ENCODE data around the gene PSMA5. TPM values are rescaled to one million over a fixed set of nuclear protein-coding genes. Genes with fewer than 3 reads are reported as not detected.

The PSMA5 gene
- total and polyA plus RNA-seq, 2 donors (not counting 1 experiment from before 2014, with no cell fraction given): 26.3 to 62.9 TPM

DNA sequence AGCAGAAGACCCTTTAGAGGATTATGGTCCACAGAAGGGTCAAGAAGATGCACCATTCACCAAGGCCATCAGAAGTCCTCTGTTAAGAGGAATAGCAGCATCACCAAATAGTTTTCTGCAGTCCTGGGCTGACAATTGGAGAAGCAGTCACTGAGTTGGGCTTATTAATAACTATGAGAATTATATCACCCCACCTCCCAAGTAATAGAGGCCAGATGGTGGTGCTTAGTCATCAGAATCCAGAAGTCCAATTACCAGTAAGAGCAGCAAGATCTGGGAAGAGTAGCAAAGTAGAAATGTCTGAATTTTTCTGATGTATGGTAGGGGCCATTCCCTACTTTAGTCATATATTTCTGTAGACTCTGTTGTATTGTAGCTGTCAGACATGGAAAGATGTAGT is 6.1 kb upstream of the PSMA5 start:
- Histone ChIP-seq H3K36me3 (replicated peaks in 1 of 2; ENCODE audit: control extremely low read depth in 1 of 2, control insufficient read depth in 1 of 2, extremely low read depth in 1 of 2, insufficient read depth in 2 of 2, low read length in 1 of 2) (no peaks in the 10 kb centered on the region), H2AFZ (ENCODE audit: insufficient read depth, low read depth, low read length, poor library complexity, severe bottlenecking) (no peak overlapping the region), H3K79me2 (ENCODE audit: control insufficient read depth, insufficient read depth, low read length) (no peaks in the 10 kb centered on the region), H3K27ac (ENCODE audit: low read length in 2 of 2) (no peak overlapping the region), H4K20me1 (ENCODE audit: control insufficient read depth, insufficient read depth, low read length, poor library complexity, severe bottlenecking) (no peaks in the 10 kb centered on the region), H3K27me3 (replicated peaks in 1 of 4; ENCODE audit: control extremely low read depth in 1 of 4, control insufficient read depth in 3 of 4, insufficient read depth in 4 of 4, low read length in 3 of 4) (peaks cover 0 to 9% (median 0%) of the 10 kb centered on the region in 4 experiments), H3K4me1 (ENCODE audit: control insufficient read depth in 2 of 2, insufficient read depth in 2 of 2, low read length in 2 of 2) (peaks cover under 1 to 2% of the 10 kb centered on the region in 2 donors), H3K4me2 (replicated peaks; ENCODE audit: low read depth, low read length, poor library complexity, severe bottlenecking) (no peak overlapping the region), H3K4me3 (ENCODE audit: control extremely low read depth in 1 of 5, extremely low read depth in 1 of 5, insufficient read depth in 1 of 5, low read depth in 2 of 5, low read length in 4 of 5) (no peak overlapping the region), H3K9me3 (ENCODE audit: control extremely low read depth in 1 of 3, control insufficient read depth in 2 of 3, insufficient read depth in 1 of 3, low read length in 2 of 3) (peaks cover 0 to 7% (median 2%) of the 10 kb centered on the region in 3 donors), H3K9ac (ENCODE audit: low read length) (no peak overlapping the region)
- Mint-ChIP-seq H3K4me3 (no peak overlapping the region), H3K9me3 (ENCODE audit: insufficient read depth) (no peaks in the 10 kb centered on the region), H3K27me3 (peaks cover 18% of the 10 kb centered on the region), H3K4me1 (peaks cover 1% of the 10 kb centered on the region), H3K27ac (no peak overlapping the region)
- DNase-seq: no peak
- CTCF ChIA-PET: no interaction called here
- no peak for ATAC-seq (ENCODE audit: low read depth)
- no peak for TF ChIP-seq EZH2 (IDR thresholded peaks at IDR 0.05; ENCODE audit: borderline replicate concordance, insufficient read depth, low read depth, low read length, poor library complexity, severe bottlenecking)
- TF ChIP-seq, protein P1, sequence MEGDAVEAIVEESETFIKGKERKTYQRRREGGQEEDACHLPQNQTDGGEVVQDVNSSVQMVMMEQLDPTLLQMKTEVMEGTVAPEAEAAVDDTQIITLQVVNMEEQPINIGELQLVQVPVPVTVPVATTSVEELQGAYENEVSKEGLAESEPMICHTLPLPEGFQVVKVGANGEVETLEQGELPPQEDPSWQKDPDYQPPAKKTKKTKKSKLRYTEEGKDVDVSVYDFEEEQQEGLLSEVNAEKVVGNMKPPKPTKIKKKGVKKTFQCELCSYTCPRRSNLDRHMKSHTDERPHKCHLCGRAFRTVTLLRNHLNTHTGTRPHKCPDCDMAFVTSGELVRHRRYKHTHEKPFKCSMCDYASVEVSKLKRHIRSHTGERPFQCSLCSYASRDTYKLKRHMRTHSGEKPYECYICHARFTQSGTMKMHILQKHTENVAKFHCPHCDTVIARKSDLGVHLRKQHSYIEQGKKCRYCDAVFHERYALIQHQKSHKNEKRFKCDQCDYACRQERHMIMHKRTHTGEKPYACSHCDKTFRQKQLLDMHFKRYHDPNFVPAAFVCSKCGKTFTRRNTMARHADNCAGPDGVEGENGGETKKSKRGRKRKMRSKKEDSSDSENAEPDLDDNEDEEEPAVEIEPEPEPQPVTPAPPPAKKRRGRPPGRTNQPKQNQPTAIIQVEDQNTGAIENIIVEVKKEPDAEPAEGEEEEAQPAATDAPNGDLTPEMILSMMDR (IDR thresholded peaks at IDR 0.05): no peak
- POLR2A ChIA-PET: no interaction called here
- intact Hi-C loops (cut with micrococcal nuclease): no loop called here

DNA sequence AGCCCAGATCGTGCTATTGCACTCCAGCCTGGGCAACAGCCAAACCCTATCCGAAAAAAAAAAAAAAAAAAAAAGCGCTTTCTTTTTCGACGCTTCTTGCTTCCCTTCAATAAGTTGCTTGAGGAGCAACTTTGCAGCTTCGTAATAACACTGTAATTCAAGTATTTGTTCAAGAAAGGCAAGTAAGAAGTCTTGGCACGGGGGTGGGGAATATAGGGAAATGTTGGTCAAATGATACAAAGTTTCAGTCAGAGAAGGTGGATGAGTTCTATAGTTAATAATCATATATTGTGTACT is 871 bp upstream of the PSMA5 start:
- H2AFZ ChIP-seq (ENCODE audit: insufficient read depth, low read depth, low read length, poor library complexity, severe bottlenecking): peak overlapping the region; percentile 99
- H3K27me3 Mint-ChIP-seq: no peaks in the 10 kb centered on the region
- 43% methylated on average over 2 of the region's 7 CpGs for WGBS (ENCODE audit: insufficient coverage)
- no peaks in the 10 kb centered on the region for H3K9me3 ChIP-seq (ENCODE audit: control extremely low read depth in 1 of 3, control insufficient read depth in 2 of 3, insufficient read depth in 1 of 3, low read length in 2 of 3)
- ChIA-PET CTCF (interaction anchor here (1.5 to 3.8 kb wide), 3 partner anchors 63 to 105 kb away, joined by 6 to 25 read pairs (median 8); partner anchors contain the start of gene CYB561D1), POLR2A (interaction anchor here (1.5 to 1.7 kb wide), 2 partner anchors 56 to 67 kb away, joined by 4 to 5 read pairs; partner anchors contain the start of genes ATXN7L2 and CYB561D1)
- peak overlapping the region; percentile 98 for H3K4me3 Mint-ChIP-seq
- H3K27ac Mint-ChIP-seq: peak overlapping the region; percentile 15
- H3K4me1 Mint-ChIP-seq: peaks cover 30% of the 10 kb centered on the region
- H3K36me3 ChIP-seq (replicated peaks in 1 of 2; ENCODE audit: control extremely low read depth in 1 of 2, control insufficient read depth in 1 of 2, extremely low read depth in 1 of 2, insufficient read depth in 2 of 2, low read length in 1 of 2): no peaks in the 10 kb centered on the region
- peak overlapping the region; percentile 71 to 82 for H3K27ac ChIP-seq (ENCODE audit: low read length in 2 of 2)
- H4K20me1 ChIP-seq (ENCODE audit: control insufficient read depth, insufficient read depth, low read length, poor library complexity, severe bottlenecking): peaks cover 1% of the 10 kb centered on the region
- H3K4me1 ChIP-seq (ENCODE audit: control insufficient read depth in 2 of 2, insufficient read depth in 2 of 2, low read length in 2 of 2): peaks cover 13 to 19% of the 10 kb centered on the region in 2 donors
- peak overlapping the region; percentile 77 for H3K9ac ChIP-seq (ENCODE audit: low read length)
- H3K27me3 ChIP-seq (replicated peaks in 1 of 4; ENCODE audit: control extremely low read depth in 1 of 4, control insufficient read depth in 3 of 4, insufficient read depth in 4 of 4, low read length in 3 of 4): no peaks in the 10 kb centered on the region
- no peak for DNase-seq
- ATAC-seq (ENCODE audit: low read depth): no peak
- intact Hi-C loops (cut with micrococcal nuclease): loop anchor here (2.0 kb wide), 2 partner anchors 326 to 680 kb away; partner anchors contain the start of gene STXBP3
- H3K4me3 ChIP-seq (ENCODE audit: control extremely low read depth in 1 of 5, extremely low read depth in 1 of 5, insufficient read depth in 1 of 5, low read depth in 2 of 5, low read length in 4 of 5): peak overlapping the region in 4 of 5 experiments; percentile 72 to 88 (median 79)
- TF ChIP-seq EZH2 (IDR thresholded peaks at IDR 0.05; ENCODE audit: borderline replicate concordance, insufficient read depth, low read depth, low read length, poor library complexity, severe bottlenecking): no peak
- TF ChIP-seq, protein P1 (IDR thresholded peaks at IDR 0.05): no peak
- H3K9me3 Mint-ChIP-seq (ENCODE audit: insufficient read depth): no peaks in the 10 kb centered on the region
- peaks cover 31% of the 10 kb centered on the region for H3K79me2 ChIP-seq (ENCODE audit: control insufficient read depth, insufficient read depth, low read length)
- H3K4me2 ChIP-seq (replicated peaks; ENCODE audit: low read depth, low read length, poor library complexity, severe bottlenecking): peak overlapping the region; percentile 93

Data from B cell (primary cell).